ENCODE data around the gene ANKRD44.
"Not testable (repeated sequence)": the region's sequence is repeated elsewhere in the genome, so short reads cannot be mapped to it uniquely, and the experiment has no call there.

The ANKRD44 gene

GRCh38 chr2:197030090-197030489, 280.5 kb downstream of the ANKRD44 start:
- no peak for DNase-seq (ENCODE audit: low spot score)

GRCh38 chr2:197028633-197029032, 281.9 kb downstream of the ANKRD44 start:
- no peak for DNase-seq (ENCODE audit: low spot score)

GRCh38 chr2:197028230-197028629, 282.4 kb downstream of the ANKRD44 start:
- DNase-seq (ENCODE audit: low spot score), result no peak

GRCh38 chr2:197024206-197024605, 286.4 kb downstream of the ANKRD44 start:
- no peak for DNase-seq (ENCODE audit: low spot score)

- not testable (repeated sequence) for DNase-seq (ENCODE audit: low spot score)
Measured at GRCh38 chr2:197020921-197021320, 289.7 kb downstream of the ANKRD44 start.

GRCh38 chr2:197013098-197013497, 297.5 kb downstream of the ANKRD44 start:
- no peak for DNase-seq (ENCODE audit: low spot score)

GRCh38 chr2:197011801-197012641, 298.6 kb downstream of the ANKRD44 start:
- peak; percentile 46 for DNase-seq (ENCODE audit: low spot score)

- DNase-seq (ENCODE audit: low spot score), result no peak
Measured at GRCh38 chr2:197011021-197011417, 299.6 kb downstream of the ANKRD44 start.

- no peak for DNase-seq (ENCODE audit: low spot score)
Measured at GRCh38 chr2:197010200-197011020, 300.2 kb downstream of the ANKRD44 start.

GRCh38 chr2:197008741-197009341, 301.7 kb downstream of the ANKRD44 start:
- not testable (repeated sequence) for DNase-seq (ENCODE audit: low spot score)

GRCh38 chr2:197007716-197008628, 302.6 kb downstream of the ANKRD44 start:
- DNase-seq (ENCODE audit: low spot score), result no peak

GRCh38 chr2:197001921-197002320, 308.7 kb downstream of the ANKRD44 start:
- no peak for DNase-seq (ENCODE audit: low spot score)

GRCh38 chr2:196995757-196996314, 314.7 kb downstream of the ANKRD44 start:
- DNase-seq (ENCODE audit: low spot score), result no peak

- no peak for DNase-seq (ENCODE audit: low spot score)
Measured at GRCh38 chr2:196994764-196995163, 315.8 kb downstream of the ANKRD44 start.

GRCh38 chr2:196993617-196994016, 317.0 kb downstream of the ANKRD44 start:
- DNase-seq (ENCODE audit: low spot score), result no peak

- DNase-seq (ENCODE audit: low spot score), result no peak
Measured at GRCh38 chr2:196992466-196992865, 318.1 kb downstream of the ANKRD44 start.

GRCh38 chr2:196990788-196991461, 319.7 kb downstream of the ANKRD44 start:
- no peak for DNase-seq (ENCODE audit: low spot score)

- DNase-seq (ENCODE audit: low spot score), result no peak
Measured at GRCh38 chr2:196990092-196990491, 320.5 kb downstream of the ANKRD44 start.

- DNase-seq (ENCODE audit: low spot score), result no peak
Measured at GRCh38 chr2:196989496-196989895, 321.1 kb downstream of the ANKRD44 start.

GRCh38 chr2:196988639-196989038, 321.9 kb downstream of the ANKRD44 start:
- no peak for DNase-seq (ENCODE audit: low spot score)
